UCSD-AML1 (cell line): Measurements from ENCODE around the gene GALNTL6.
"Not testable (repeated sequence)": the region's sequence is repeated elsewhere in the genome, so short reads cannot be mapped to it uniquely, and the experiment has no call there.

ENCODE experiments used
- DNase-seq: peaks from one replicate; lab custom pipeline; 2025; ENCODE audit not compliant: unreplicated experiment; lab: John Stamatoyannopoulos, UW

GALNTL6 gene

GRCh38 chr4:172842779-172843178, 1029.6 kb downstream of the GALNTL6 start:
- DNase-seq = no peak

- DNase-seq = no peak
These were observed 1030.0 kb downstream of the GALNTL6 start for GRCh38 chr4:172843192-172843591.

GRCh38 chr4:172844556-172844955, 1031.4 kb downstream of the GALNTL6 start:
- no peak for DNase-seq

GRCh38 chr4:172845281-172845680, 1032.1 kb downstream of the GALNTL6 start:
- DNase-seq = no peak

GRCh38 chr4:172850838-172851237, 1037.6 kb downstream of the GALNTL6 start:
- no peak for DNase-seq

GRCh38 chr4:172851534-172851933, 1038.3 kb downstream of the GALNTL6 start:
- DNase-seq = no peak

GRCh38 chr4:172857026-172857425, 1043.8 kb downstream of the GALNTL6 start:
- DNase-seq = no peak

- DNase-seq = no peak
These were observed 1045.6 kb downstream of the GALNTL6 start for GRCh38 chr4:172858731-172859230.

- no peak for DNase-seq
These were observed 1051.9 kb downstream of the GALNTL6 start for GRCh38 chr4:172865103-172865502.

GRCh38 chr4:172865531-172866127, 1052.4 kb downstream of the GALNTL6 start:
- no peak for DNase-seq

GRCh38 chr4:172866421-172866820, 1053.2 kb downstream of the GALNTL6 start:
- DNase-seq = no peak

- no peak for DNase-seq
These were observed 1054.6 kb downstream of the GALNTL6 start for GRCh38 chr4:172867835-172868234.

- no peak for DNase-seq
These were observed 1055.1 kb downstream of the GALNTL6 start for GRCh38 chr4:172868271-172868670.

- DNase-seq = no peak
These were observed 1056.5 kb downstream of the GALNTL6 start for GRCh38 chr4:172869621-172870268.

- DNase-seq = no peak
These were observed 1058.2 kb downstream of the GALNTL6 start for GRCh38 chr4:172871381-172871780.

- DNase-seq = no peak
These were observed 1061.7 kb downstream of the GALNTL6 start for GRCh38 chr4:172874944-172875343.

- no peak for DNase-seq
These were observed 1063.2 kb downstream of the GALNTL6 start for GRCh38 chr4:172876394-172876793.

GRCh38 chr4:172881645-172882044, 1068.4 kb downstream of the GALNTL6 start:
- no peak for DNase-seq

GRCh38 chr4:172887358-172887757, 1074.2 kb downstream of the GALNTL6 start:
- DNase-seq = not testable (repeated sequence)

- DNase-seq = no peak
These were observed 1074.8 kb downstream of the GALNTL6 start for GRCh38 chr4:172887959-172888358.

- DNase-seq = no peak
These were observed 1079.1 kb downstream of the GALNTL6 start for GRCh38 chr4:172892300-172892699.

- DNase-seq = no peak
These were observed 1082.5 kb downstream of the GALNTL6 start for GRCh38 chr4:172895699-172896098.

- DNase-seq = no peak
These were observed 1083.8 kb downstream of the GALNTL6 start for GRCh38 chr4:172897046-172897445.
